HEK293 (cell line): ENCODE results near the gene CDH23.
A peak's percentile ranks its signal among the peaks of the same experiment; 100 is the strongest.

Experiments
- CTCF ChIA-PET: fragments of 350-600 bp; formaldehyde crosslinking; extraction: SDS; loops from one replicate; lab custom pipeline; 2021; ENCODE audit warnings: antibody characterized with exemption; lab: Yijun Ruan, JAX
- POLR2A ChIA-PET: fragments of 300-600 bp; formaldehyde crosslinking; extraction: SDS; loops from one replicate; lab custom pipeline; 2020; ENCODE audit warnings: antibody characterized with exemption, inconsistent platforms; lab: Yijun Ruan, JAX
- H3K27ac ChIP-seq: fragments of 200-500 bp; sonication (Bioruptor generic); 2 replicates; pipeline ENCODE4 v1.5.1; 2014; ENCODE audit warnings: low read depth, low read length, control low read depth, inconsistent platforms; ENCODE audit errors: extremely low read depth
- H3K36me3 ChIP-seq, 2 experiments: fragments of 200-500 bp in 1 of 2; sonication (Bioruptor generic) in 1 of 2; 1 replicate in 1 of 2; 2 replicates in 1 of 2; pipeline ENCODE4 v1.5.1; 2014 to 2017; ENCODE audit warnings: inconsistent platforms in 2 of 2, low read length in 2 of 2; ENCODE audit not compliant: control insufficient read depth in 2 of 2, insufficient read depth in 1 of 2
- H3K4me1 ChIP-seq: fragments of 200-500 bp; sonication (Bioruptor generic); 2 replicates; pipeline ENCODE4 v1.5.1; 2014; ENCODE audit warnings: mild to moderate bottlenecking, low read length, inconsistent platforms; ENCODE audit not compliant: control insufficient read depth, insufficient read depth
- H3K4me3 ChIP-seq: 2 replicates; pipeline ENCODE4 v1.5.1; 2011; ENCODE audit warnings: low read depth, mild to moderate bottlenecking, control low read depth, low read length, moderate library complexity
- H3K9me3 ChIP-seq: fragments of 200-500 bp; sonication (Bioruptor generic); 2 replicates; pipeline ENCODE4 v1.5.1; 2014; ENCODE audit warnings: low read depth, low read length, inconsistent platforms; ENCODE audit not compliant: control insufficient read depth, insufficient read depth
- BCL11A ChIP-seq: fragments of 450-650 bp; formaldehyde crosslinking; IDR thresholded peaks from 2 replicates; pipeline ENCODE4 v1.5.1; 2016; ENCODE audit warnings: low read depth, missing biosample characterization, missing genetic modification characterization
- GLIS1 ChIP-seq: fragments of 450-650 bp; formaldehyde crosslinking; IDR thresholded peaks from 2 replicates; pipeline ENCODE4 v1.5.1; 2016; ENCODE audit warnings: missing biosample characterization, missing genetic modification characterization
- HOXD13 ChIP-seq: sonication (generic); formaldehyde crosslinking; IDR thresholded peaks from 2 replicates; pipeline ENCODE4 v1.8.0; 2022; ENCODE audit warnings: missing genetic modification reagents, borderline replicate concordance
- KLF10 ChIP-seq: fragments of 450-650 bp; IDR thresholded peaks from 2 replicates; pipeline ENCODE4 v1.5.1; 2018; ENCODE audit warnings: missing biosample characterization, mild to moderate bottlenecking, missing genetic modification characterization
- KLF8 ChIP-seq: fragments of 450-650 bp; formaldehyde crosslinking; IDR thresholded peaks from 2 replicates; pipeline ENCODE4 v1.5.1; 2016; ENCODE audit warnings: missing biosample characterization, missing genetic modification characterization
- KLF9 ChIP-seq: fragments of 450-650 bp; formaldehyde crosslinking; IDR thresholded peaks from 2 replicates; pipeline ENCODE4 v1.5.1; 2016; ENCODE audit warnings: missing biosample characterization, missing genetic modification characterization, low read depth
- OVOL3 ChIP-seq: fragments of 450-650 bp; formaldehyde crosslinking; IDR thresholded peaks from 2 replicates; pipeline ENCODE4 v1.5.1; 2016; ENCODE audit warnings: missing biosample characterization, missing genetic modification characterization
- PRDM4 ChIP-seq: fragments of 450-650 bp; formaldehyde crosslinking; IDR thresholded peaks from 2 replicates; pipeline ENCODE4 v1.5.1; 2017; ENCODE audit warnings: missing biosample characterization, missing genetic modification characterization
- SP7 ChIP-seq: fragments of 450-650 bp; formaldehyde crosslinking; IDR thresholded peaks from 2 replicates; pipeline ENCODE4 v1.5.1; 2016; ENCODE audit warnings: missing biosample characterization, missing genetic modification characterization
- ZBTB6 ChIP-seq: fragments of 450-650 bp; formaldehyde crosslinking; IDR thresholded peaks from 2 replicates; pipeline ENCODE4 v1.5.1; 2017; ENCODE audit warnings: missing biosample characterization, missing genetic modification characterization
- ZBTB7A ChIP-seq: fragments of 450-650 bp; formaldehyde crosslinking; IDR thresholded peaks from 2 replicates; pipeline ENCODE4 v1.5.1; 2016; ENCODE audit warnings: low read depth, missing biosample characterization, missing genetic modification characterization
- ZIC2 ChIP-seq: fragments of 450-650 bp; formaldehyde crosslinking; IDR thresholded peaks from 2 replicates; pipeline ENCODE4 v1.5.1; 2016; ENCODE audit warnings: missing biosample characterization, missing genetic modification characterization
- ZNF10 ChIP-seq: fragments of 450-650 bp; formaldehyde crosslinking; IDR thresholded peaks from 2 replicates; pipeline ENCODE4 v1.5.1; 2017; ENCODE audit warnings: missing biosample characterization, missing genetic modification characterization
- ZNF157 ChIP-seq: fragments of 450-650 bp; formaldehyde crosslinking; IDR thresholded peaks from 2 replicates; pipeline ENCODE4 v1.5.1; 2016; ENCODE audit warnings: missing biosample characterization, missing genetic modification characterization
- ZNF24 ChIP-seq: fragments of 450-650 bp; formaldehyde crosslinking; IDR thresholded peaks from 2 replicates; pipeline ENCODE4 v1.5.1; 2016; ENCODE audit warnings: missing biosample characterization, missing genetic modification characterization
- ZNF266 ChIP-seq: fragments of 450-650 bp; formaldehyde crosslinking; IDR thresholded peaks from 2 replicates; pipeline ENCODE4 v1.5.1; 2016; ENCODE audit warnings: missing biosample characterization, missing genetic modification characterization, low read depth
- ZNF560 ChIP-seq: fragments of 450-650 bp; formaldehyde crosslinking; IDR thresholded peaks from 2 replicates; pipeline ENCODE4 v1.5.1; 2017; ENCODE audit warnings: missing biosample characterization, missing genetic modification characterization, borderline replicate concordance
- ZNF639 ChIP-seq: fragments of 450-650 bp; formaldehyde crosslinking; IDR thresholded peaks from 2 replicates; pipeline ENCODE4 v1.5.1; 2016; ENCODE audit warnings: missing biosample characterization, missing genetic modification characterization
- ZNF664 ChIP-seq: fragments of 450-650 bp; formaldehyde crosslinking; IDR thresholded peaks from 2 replicates; pipeline ENCODE4 v1.5.1; 2016; ENCODE audit warnings: missing biosample characterization, missing genetic modification characterization
- ZNF707 ChIP-seq: fragments of 450-650 bp; formaldehyde crosslinking; IDR thresholded peaks from 2 replicates; pipeline ENCODE4 v1.5.1; 2016; ENCODE audit warnings: missing biosample characterization, missing genetic modification characterization
- TF ChIP-seq, protein P1 (sequence below): fragments of 450-650 bp; formaldehyde crosslinking; IDR thresholded peaks from 2 replicates; pipeline ENCODE4 v1.5.1; 2016; ENCODE audit warnings: missing biosample characterization, missing genetic modification characterization
- TF ChIP-seq, protein P2 (sequence below): fragments of 450-650 bp; formaldehyde crosslinking; IDR thresholded peaks from 2 replicates; pipeline ENCODE4 v1.5.1; 2016; ENCODE audit warnings: missing biosample characterization, missing genetic modification characterization

Gene CDH23

GRCh38 chr10:71646592-71647292 lies 250.0 kb downstream of the CDH23 start:
- TF ChIP-seq KLF9 (tag by site-specific recombination), result no peak
- TF ChIP-seq KLF10, result no peak
- no peak for TF ChIP-seq ZNF707
- ChIA-PET CTCF (interaction anchor here (0.6 to 4.2 kb wide), 5 partner anchors 21 to 337 kb away, joined by 3 to 15 read pairs (median 3); no protein-coding TSS in a partner anchor), POLR2A (no interaction called here)
- Histone ChIP-seq H3K4me1 (no peaks in the 10 kb centered on the region), H3K36me3 (no peaks in the 10 kb centered on the region), H3K27ac (no peak overlapping the region), H3K9me3 (no peaks in the 10 kb centered on the region), H3K4me3 (no peak overlapping the region)

DNA sequence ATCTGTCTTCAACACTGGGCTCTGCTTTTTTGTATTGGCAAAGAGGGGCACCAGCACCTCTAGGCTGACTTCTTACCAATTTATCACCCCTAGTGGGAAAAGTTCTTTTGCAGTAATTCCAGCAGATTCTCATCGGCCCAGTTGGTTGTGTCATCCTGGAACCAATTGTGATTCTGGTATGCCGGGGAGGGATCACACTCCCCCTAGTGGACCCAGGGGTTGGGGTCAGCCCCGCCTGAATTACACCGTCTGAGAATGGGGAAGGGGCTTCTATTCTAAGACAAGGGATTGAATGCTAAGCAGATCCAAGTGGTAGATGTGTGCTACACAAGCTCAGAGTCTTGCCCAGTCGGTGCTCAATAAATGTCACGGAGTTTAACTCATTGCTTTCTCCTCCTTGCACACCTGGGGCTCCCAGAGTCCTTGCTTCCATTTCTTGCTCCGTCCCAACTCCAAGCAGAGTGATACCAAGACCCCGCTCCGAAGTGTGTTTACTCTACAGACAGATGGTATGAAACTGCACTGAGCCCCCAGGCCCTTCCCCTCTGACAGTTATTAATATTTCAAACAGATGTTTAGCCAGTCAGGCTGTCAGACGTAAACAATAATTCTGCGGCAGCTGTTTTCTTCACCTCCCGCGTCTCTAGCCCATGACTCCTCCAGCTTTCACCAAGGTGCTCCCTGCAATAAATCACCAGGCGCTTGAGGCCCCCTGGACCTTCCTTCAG lies 251.0 kb downstream of the CDH23 start:
- no peaks in the 10 kb centered on the region for H3K36me3 ChIP-seq
- no peak for TF ChIP-seq SP7 (tag by site-specific recombination)
- TF ChIP-seq ZIC2 (tag by site-specific recombination), result peak; percentile 33; the same call in 1 of the 2 replicates
- TF ChIP-seq GLIS1 (tag by site-specific recombination), result peak; percentile 52
- TF ChIP-seq, protein P1, sequence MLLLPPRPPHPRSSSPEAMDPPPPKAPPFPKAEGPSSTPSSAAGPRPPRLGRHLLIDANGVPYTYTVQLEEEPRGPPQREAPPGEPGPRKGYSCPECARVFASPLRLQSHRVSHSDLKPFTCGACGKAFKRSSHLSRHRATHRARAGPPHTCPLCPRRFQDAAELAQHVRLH (tag by site-specific recombination), result no peak
- TF ChIP-seq, protein P2, sequence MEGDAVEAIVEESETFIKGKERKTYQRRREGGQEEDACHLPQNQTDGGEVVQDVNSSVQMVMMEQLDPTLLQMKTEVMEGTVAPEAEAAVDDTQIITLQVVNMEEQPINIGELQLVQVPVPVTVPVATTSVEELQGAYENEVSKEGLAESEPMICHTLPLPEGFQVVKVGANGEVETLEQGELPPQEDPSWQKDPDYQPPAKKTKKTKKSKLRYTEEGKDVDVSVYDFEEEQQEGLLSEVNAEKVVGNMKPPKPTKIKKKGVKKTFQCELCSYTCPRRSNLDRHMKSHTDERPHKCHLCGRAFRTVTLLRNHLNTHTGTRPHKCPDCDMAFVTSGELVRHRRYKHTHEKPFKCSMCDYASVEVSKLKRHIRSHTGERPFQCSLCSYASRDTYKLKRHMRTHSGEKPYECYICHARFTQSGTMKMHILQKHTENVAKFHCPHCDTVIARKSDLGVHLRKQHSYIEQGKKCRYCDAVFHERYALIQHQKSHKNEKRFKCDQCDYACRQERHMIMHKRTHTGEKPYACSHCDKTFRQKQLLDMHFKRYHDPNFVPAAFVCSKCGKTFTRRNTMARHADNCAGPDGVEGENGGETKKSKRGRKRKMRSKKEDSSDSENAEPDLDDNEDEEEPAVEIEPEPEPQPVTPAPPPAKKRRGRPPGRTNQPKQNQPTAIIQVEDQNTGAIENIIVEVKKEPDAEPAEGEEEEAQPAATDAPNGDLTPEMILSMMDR (tag by site-specific recombination), result peak; percentile 42; the same call in 1 of the 2 replicates
- TF ChIP-seq, all 188 proteins: peak for 3
- H3K4me1 ChIP-seq, result no peaks in the 10 kb centered on the region
- POLR2A ChIA-PET, result no interaction called here
- no peak overlapping the region for H3K4me3 ChIP-seq
- CTCF ChIA-PET, result interaction anchor here (0.6 to 4.2 kb wide), 5 partner anchors 35 to 271 kb away, joined by 3 to 15 read pairs (median 4); no protein-coding TSS in a partner anchor
- no peak overlapping the region for H3K27ac ChIP-seq
- H3K9me3 ChIP-seq, result no peaks in the 10 kb centered on the region

- ChIA-PET CTCF (interaction anchor here (0.6 to 4.2 kb wide), 7 partner anchors 10 to 1292 kb away, joined by 3 to 15 read pairs (median 4); no protein-coding TSS in a partner anchor), POLR2A (no interaction called here)
- no peaks in the 10 kb centered on the region for H3K36me3 ChIP-seq
- H3K4me3 ChIP-seq, result no peak overlapping the region
- H3K9me3 ChIP-seq, result no peaks in the 10 kb centered on the region
- H3K27ac ChIP-seq, result no peak overlapping the region
- no peaks in the 10 kb centered on the region for H3K4me1 ChIP-seq
- TF ChIP-seq PRDM4 (tag by site-specific recombination) (no peak), ZBTB7A (tag by site-specific recombination) (no peak), ZNF10 (tag by site-specific recombination) (no peak), HOXD13 (CRISPR knock-in tag) (no peak), OVOL3 (tag by site-specific recombination) (no peak), ZNF266 (tag by site-specific recombination) (no peak), ZNF24 (tag by site-specific recombination) (no peak), ZNF707 (no peak), KLF8 (tag by site-specific recombination) (no peak), ZNF157 (tag by site-specific recombination) (no peak), BCL11A (no peak), ZNF664 (tag by site-specific recombination) (no peak), ZBTB6 (tag by site-specific recombination) (no peak), ZNF560 (tag by site-specific recombination) (no peak), ZNF639 (tag by site-specific recombination) (no peak)
Observed at GRCh38 chr10:71648254-71648932, 251.7 kb downstream of the CDH23 start.
